ENCODE results near the gene ADAMTS1.

The ADAMTS1 gene

DNA sequence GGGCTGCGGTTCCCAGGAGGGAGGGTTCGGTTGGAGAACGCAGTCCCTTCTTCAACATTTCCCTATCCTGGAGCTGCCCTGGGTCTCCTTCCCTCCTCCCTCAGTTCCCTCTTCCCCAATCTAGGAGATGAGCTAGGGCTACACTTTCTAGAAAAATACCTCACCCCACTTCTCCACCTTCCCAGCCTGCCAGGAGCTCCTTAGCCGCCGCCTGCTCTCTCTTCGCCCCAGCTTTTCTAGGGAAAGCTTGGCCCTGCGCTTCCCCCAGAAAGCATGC lies 488 bp upstream of the ADAMTS1 start:
- no peak for DNase-seq (ENCODE audit: low read depth in 2 of 3, low spot score in 1 of 3)

DNA sequence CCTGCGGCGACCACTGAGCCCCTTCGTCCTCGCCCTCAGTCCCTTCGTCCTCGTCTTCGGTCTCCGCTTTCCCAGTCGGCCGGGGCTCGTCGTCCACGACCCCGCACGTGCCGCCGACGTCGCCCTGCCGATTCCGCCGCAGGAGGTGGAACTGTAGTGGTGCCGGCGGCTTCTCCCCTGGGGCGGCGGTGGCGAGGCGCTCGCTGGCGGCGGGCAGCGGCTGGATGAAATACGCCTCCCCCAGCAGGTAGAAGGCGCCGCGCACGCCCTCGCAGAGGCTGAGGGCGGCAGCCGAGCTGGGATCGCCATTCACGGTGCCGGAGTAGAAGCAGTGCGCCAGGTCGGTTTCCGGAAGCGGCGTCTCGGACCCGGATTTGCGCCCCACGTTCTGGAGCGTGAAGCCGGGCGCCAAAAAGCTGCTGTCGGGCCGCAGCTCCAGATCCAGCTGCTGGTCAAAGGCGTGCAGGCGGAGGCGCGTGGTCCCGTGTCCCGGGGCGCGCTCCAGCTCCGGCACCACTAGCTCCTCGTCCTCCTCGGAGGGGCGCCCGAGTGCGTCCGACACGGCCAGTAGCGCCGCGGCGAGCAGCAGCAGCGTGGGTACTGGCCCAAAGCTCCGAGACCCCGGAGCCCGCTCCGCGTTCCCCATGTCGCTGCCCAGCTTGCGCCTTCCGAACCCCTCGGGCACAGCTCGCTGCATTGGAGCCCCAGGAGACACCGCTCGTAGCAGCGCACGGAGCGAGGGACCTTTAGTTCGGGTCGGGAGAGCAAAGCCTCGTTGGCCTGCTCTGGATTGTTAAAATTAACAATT lies 747 bp downstream of the ADAMTS1 start:
- no peak for DNase-seq (ENCODE audit: low read depth in 2 of 3, low spot score in 1 of 3)

DNA sequence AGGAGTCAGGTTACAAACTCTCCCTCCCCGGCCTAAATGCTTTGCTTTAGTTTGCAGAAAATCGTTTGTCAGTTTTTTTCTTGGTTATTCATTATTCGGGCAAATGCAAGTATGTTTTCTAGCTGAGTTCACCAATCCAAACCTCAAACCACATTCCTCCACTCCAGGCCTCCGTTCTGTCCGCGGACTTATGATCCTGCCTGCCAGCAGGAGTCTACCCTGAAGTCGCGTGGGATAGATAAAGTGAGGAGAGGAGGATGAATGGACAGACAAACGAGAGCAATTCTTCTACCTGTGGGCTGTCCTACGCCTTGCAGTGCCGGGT lies 1.3 kb downstream of the ADAMTS1 start:
- no peak for DNase-seq (ENCODE audit: low read depth in 2 of 3, low spot score in 1 of 3)

DNA sequence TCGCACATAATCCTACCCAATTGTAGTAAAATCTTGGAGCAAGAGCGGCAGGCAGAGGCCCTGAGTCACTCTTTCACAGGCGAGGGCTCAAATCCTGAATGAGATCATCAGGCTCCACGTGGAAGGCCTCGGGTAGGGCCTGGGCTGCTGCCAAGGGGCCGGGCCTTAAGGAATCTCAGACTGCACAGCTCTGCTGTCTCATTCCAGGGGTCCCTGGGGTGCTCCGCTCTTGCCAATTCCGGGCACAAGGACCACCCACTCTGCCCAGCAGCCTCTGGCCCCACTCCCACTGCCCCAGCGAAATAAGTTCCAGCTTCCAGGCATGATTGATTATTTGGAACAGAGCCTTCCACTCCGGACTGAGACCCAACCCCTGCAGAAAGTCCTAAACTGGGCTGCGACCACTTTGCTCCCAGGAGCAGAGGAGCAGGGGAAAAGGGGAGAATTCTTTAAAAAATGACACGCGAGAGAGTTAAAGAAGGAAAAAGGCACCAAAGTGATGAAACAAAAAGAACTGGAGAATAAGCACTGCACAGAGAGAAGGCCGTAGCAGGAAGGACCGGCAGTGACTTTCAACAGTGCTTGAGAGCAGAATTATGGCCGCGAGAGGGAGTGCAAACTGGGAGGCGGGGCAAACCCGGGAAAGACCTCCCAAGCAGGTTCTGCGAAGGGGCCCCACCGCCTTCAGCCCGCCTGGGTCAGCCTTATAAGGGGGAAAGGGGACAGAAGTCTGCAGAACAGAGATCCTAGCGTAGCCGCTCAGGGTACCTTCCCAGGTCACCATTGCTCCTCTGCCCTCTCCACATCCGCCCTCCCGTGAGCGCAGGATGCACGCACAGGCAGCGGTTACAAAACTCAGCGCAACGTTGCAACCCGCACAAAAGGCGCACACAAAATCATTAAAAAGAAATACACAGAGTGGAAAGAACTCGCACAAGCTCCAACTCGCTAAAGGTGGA lies 2.0 kb downstream of the ADAMTS1 start:
- DNase-seq (ENCODE audit: low read depth in 2 of 3, low spot score in 1 of 3) = no peak

- DNase-seq (ENCODE audit: low read depth in 2 of 3, low spot score in 1 of 3) = no peak
These were observed 2.9 kb downstream of the ADAMTS1 start for GRCh38 chr21:26842300-26842699.

GRCh38 chr21:26840912-26841311 lies 4.3 kb downstream of the ADAMTS1 start:
- no peak for DNase-seq (ENCODE audit: low read depth in 2 of 3, low spot score in 1 of 3)

DNA sequence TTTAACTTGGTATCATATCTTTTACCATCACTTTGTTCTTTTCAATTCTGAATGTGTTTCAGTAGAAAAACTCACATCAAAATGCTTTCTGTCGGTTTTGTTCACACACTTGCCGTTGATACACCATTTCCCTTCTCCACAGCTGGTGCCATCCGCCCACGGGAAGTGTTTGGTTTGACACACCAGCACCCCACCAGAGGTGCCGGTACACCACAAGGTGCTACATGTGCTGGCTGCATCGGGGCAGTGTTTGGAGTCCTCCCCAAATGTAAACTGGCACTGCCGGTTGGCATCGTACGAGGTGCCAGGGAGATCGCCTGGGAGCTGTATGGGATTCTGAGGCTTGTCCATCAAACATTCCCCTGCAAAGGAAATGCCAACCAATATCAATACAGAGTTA lies 5.0 kb downstream of the ADAMTS1 start:
- peak in 1 of 3 donors; percentile 11 for DNase-seq (ENCODE audit: low read depth in 2 of 3, low spot score in 1 of 3)

DNA sequence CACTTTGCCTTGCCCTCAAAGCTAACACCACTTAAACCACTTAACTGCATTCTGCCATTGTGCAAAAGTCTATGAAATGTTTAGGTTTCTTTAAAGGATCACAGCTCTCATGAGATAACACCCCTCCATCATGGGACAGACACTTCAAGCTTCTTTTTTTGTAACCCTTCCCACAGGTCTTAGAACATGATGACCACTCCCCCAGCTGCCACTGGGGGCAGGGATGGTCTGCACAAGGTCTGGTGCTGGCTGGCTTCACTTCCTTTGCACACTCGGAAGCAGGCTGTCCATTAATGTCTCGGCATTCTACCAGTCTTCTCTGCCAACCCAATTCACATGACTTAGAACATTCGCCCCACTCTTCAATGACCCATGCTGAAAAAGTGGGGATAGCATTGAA lies 7.7 kb downstream of the ADAMTS1 start:
- no peak for DNase-seq (ENCODE audit: low read depth in 2 of 3, low spot score in 1 of 3)

DNA sequence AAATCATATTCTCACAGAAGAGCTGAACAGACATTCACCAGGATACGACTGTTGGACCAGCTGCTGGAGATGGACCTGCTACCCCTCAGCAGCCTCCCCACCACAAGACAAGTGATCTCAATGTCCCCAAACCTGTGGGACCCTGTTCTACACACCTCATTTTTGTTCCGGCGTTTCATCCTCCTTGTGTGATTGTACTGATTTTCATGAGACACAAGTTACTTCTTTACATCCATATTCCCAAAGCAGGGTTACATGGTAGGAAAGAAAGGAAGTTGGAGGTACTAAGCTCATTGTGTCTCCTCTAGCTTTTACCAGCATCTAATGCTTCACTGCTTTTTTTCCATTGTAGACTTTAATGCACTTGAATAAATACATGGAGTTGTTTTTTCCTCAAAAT lies 8.7 kb downstream of the ADAMTS1 start:
- DNase-seq (ENCODE audit: low read depth in 2 of 3, low spot score in 1 of 3) = no peak

GRCh38 chr21:26835714-26836265 lies 9.4 kb downstream of the ADAMTS1 start:
- DNase-seq (ENCODE audit: low read depth in 2 of 3, low spot score in 1 of 3) = no peak

DNA sequence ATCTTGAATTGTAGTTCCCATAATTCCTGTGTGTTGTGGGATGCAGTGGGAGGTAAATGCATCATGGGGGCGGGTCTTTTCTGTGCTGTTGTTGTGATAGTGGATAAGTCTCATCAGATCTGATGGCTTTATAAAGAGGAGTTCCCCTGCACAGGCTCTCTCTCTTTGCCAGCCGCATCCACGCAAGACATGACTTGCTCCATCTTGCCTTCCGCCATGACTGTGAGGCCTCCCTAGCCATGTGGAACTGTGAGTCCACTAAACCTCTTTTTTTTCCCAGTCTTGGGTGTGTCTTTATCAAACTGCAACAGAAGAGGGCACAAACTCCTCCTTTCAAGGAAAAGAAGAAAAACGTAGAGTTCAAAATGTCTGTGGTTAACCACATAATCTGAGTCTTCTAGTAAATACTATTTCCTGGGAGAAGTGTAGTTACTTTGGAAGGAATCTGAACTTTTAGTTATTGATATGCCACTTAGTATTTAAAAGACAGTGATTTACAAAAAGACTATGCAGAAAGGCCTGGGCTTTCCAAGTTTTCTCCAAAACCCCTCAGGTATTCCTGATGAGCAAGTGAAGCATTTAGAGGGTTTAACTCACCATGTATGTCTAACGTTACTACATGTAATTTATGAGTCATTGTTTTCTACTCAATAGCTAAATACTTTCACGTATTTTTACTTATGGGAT lies 10.0 kb downstream of the ADAMTS1 start:
- DNase-seq (ENCODE audit: low read depth in 2 of 3, low spot score in 1 of 3) = no peak

- no peak for DNase-seq (ENCODE audit: low read depth in 2 of 3, low spot score in 1 of 3)
These were observed 10.9 kb downstream of the ADAMTS1 start for GRCh38 chr21:26834181-26834905.

- no peak for DNase-seq (ENCODE audit: low read depth in 2 of 3, low spot score in 1 of 3)
These were observed 11.7 kb downstream of the ADAMTS1 start for GRCh38 chr21:26833460-26833939.

- DNase-seq (ENCODE audit: low read depth in 2 of 3, low spot score in 1 of 3) = no peak
These were observed 12.2 kb downstream of the ADAMTS1 start for GRCh38 chr21:26833011-26833410.

DNA sequence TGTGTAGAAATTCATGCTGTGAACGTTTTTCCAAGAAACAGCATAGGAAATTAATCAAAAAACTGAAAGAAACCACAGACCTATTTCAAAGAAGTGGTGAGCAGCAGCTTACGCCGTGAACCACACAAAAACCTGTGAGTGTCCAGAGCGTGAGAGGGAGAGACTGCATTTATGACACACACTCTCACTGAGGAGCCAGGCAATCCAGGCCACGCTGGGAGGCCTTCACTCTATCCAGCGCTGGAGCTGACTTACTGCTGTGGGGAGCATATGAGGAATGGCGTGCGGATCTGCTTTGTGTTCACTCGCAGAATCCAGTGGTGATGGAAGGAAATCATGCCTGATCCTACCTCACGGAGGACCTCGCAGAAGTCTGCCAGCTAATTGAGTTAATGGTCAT lies 12.7 kb downstream of the ADAMTS1 start:
- DNase-seq (ENCODE audit: low read depth in 2 of 3, low spot score in 1 of 3) = no peak

DNA sequence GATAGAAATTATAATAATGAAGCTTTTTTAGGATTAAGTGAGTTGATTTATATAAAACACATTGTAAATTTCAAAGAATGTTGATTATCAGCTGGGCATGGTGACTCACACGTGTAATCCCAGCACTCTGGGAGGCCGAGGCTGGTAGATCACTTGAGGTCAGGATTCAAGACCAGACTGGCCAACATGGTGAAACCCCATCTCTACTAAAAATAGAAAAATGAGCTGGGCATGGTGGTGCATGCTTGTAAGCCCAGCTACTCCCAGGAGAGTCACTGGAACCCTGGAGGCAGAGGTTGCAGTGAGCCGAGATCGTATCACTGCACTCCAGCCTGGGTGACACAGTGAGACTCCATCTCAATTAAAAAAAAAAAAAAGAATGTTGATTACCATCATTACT lies 18.4 kb downstream of the ADAMTS1 start:
- DNase-seq (ENCODE audit: low read depth in 2 of 3, low spot score in 1 of 3) = no peak

- DNase-seq (ENCODE audit: low read depth in 2 of 3, low spot score in 1 of 3) = no peak
These were observed 24.7 kb downstream of the ADAMTS1 start for GRCh38 chr21:26820509-26820908.

- DNase-seq (ENCODE audit: low read depth in 2 of 3, low spot score in 1 of 3) = no peak
These were observed 25.4 kb downstream of the ADAMTS1 start for GRCh38 chr21:26819740-26820324.

- no peak for DNase-seq (ENCODE audit: low read depth in 2 of 3, low spot score in 1 of 3)
These were observed 26.3 kb downstream of the ADAMTS1 start for GRCh38 chr21:26818906-26819305.

GRCh38 chr21:26815197-26815596 lies 30.0 kb downstream of the ADAMTS1 start:
- no peak for DNase-seq (ENCODE audit: low read depth in 2 of 3, low spot score in 1 of 3)

Data from stimulated activated CD4-positive, alpha-beta T cell treated with anti-CD3 and anti-CD28 coated beads, Interleukin-12 subunit alpha, Interleukin-12 subunit beta, amount 100 ng/mL, for 48 hours (primary cell).